Endothelial cell (in vitro differentiated cells): Measurements from ENCODE around the gene BTG2. TPM values are rescaled to one million over a fixed set of nuclear protein-coding genes. Genes with fewer than 3 reads are reported as not detected.

Experiments
- DNase-seq: peaks from one replicate; pipeline ENCODE4 v3.0.0; 2021; ENCODE audit warnings: low spot score
- H3K27ac Mint-ChIP-seq: one replicate; pipeline ENCODE4 v1.8.0; 2021; ENCODE audit warnings: mixed read lengths, inconsistent platforms; ENCODE audit not compliant: unreplicated experiment
- H3K27me3 Mint-ChIP-seq: one replicate; pipeline ENCODE4 v1.8.0; 2021; ENCODE audit warnings: mild to moderate bottlenecking, moderate library complexity, mixed read lengths, inconsistent platforms; ENCODE audit not compliant: unreplicated experiment
- H3K36me3 Mint-ChIP-seq: one replicate; pipeline ENCODE4 v1.8.0; 2021; ENCODE audit warnings: mild to moderate bottlenecking, low read depth, mixed read lengths, inconsistent platforms; ENCODE audit not compliant: unreplicated experiment
- H3K4me1 Mint-ChIP-seq: one replicate; pipeline ENCODE4 v1.8.0; 2021; ENCODE audit warnings: mild to moderate bottlenecking, mixed read lengths, inconsistent platforms; ENCODE audit not compliant: unreplicated experiment
- H3K4me3 Mint-ChIP-seq: one replicate; pipeline ENCODE4 v1.8.0; 2021; ENCODE audit warnings: mild to moderate bottlenecking, mixed read lengths, inconsistent platforms; ENCODE audit not compliant: unreplicated experiment
- H3K9me3 Mint-ChIP-seq: one replicate; pipeline ENCODE4 v1.8.0; 2021; ENCODE audit warnings: mixed read lengths, inconsistent platforms; ENCODE audit not compliant: unreplicated experiment
- total RNA-seq: library from RNA; stranded (reverse); fragmentation: NEBNext Ultra II Directional; extraction: Animal tissue kit (Norgen Biotek cat#: 25700); gene quantifications from one replicate; pipeline ENCODE4 v1.2.1, GENCODE V29; 2021; ENCODE audit not compliant: unreplicated experiment
- TF ChIP-seq, protein P1 (sequence below): fragments of 200-600 bp; sonication (generic); IDR thresholded peaks from one replicate; pipeline ENCODE4 v1.5.0; 2021; ENCODE audit warnings: antibody characterized with exemption; ENCODE audit not compliant: unreplicated experiment

The BTG2 gene
- total RNA-seq, 1 donor from 2014 or later: 80.0 TPM

- no peaks in the 10 kb centered on the region for H3K9me3 Mint-ChIP-seq
- H3K27me3 Mint-ChIP-seq: peaks cover 1% of the 10 kb centered on the region
- TF ChIP-seq, protein P1, sequence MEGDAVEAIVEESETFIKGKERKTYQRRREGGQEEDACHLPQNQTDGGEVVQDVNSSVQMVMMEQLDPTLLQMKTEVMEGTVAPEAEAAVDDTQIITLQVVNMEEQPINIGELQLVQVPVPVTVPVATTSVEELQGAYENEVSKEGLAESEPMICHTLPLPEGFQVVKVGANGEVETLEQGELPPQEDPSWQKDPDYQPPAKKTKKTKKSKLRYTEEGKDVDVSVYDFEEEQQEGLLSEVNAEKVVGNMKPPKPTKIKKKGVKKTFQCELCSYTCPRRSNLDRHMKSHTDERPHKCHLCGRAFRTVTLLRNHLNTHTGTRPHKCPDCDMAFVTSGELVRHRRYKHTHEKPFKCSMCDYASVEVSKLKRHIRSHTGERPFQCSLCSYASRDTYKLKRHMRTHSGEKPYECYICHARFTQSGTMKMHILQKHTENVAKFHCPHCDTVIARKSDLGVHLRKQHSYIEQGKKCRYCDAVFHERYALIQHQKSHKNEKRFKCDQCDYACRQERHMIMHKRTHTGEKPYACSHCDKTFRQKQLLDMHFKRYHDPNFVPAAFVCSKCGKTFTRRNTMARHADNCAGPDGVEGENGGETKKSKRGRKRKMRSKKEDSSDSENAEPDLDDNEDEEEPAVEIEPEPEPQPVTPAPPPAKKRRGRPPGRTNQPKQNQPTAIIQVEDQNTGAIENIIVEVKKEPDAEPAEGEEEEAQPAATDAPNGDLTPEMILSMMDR: peak; percentile 74
- no peaks in the 10 kb centered on the region for H3K36me3 Mint-ChIP-seq
- no peak overlapping the region for H3K4me3 Mint-ChIP-seq
- DNase-seq: peak; percentile 52
- no peak overlapping the region for H3K27ac Mint-ChIP-seq
- peaks cover 19% of the 10 kb centered on the region for H3K4me1 Mint-ChIP-seq
Observed at GRCh38 chr1:203338335-203339036, 33.2 kb downstream of the BTG2 start.

DNA sequence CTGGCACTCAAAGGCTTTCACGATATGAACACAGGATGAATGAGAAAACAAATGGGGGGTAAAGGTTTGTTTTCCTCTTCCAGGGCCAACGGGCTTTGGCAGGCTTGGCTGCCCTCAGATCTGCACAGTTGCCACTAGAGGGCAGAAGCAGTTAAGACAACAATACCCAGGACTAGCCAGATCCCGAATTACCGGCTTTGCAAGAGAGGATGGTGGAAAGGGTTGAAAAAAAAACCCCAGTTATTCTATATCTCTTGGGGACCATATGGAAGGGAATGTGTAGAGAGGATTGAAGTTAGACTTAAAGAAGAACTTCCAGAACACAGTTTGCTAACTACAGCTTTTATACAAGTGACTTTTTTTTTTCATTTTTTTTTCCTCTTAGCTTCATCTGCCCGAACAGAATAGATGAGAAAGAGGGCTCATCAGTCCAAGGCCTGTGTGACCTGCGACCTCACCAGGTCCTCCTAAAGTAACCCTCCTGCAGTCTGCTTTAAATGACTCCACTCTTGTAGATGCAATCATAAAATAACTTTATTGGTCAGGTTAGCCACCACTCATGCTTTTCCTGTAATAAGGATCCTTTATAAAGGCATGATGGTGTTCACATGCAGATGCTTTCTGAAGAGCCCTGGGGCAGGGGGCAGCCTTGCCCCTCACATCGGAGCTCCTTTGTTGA lies 34.9 kb downstream of the BTG2 start:
- TF ChIP-seq, protein P1: peak; percentile 73
- Mint-ChIP-seq H3K4me1 (peaks cover 19% of the 10 kb centered on the region), H3K27me3 (peaks cover 1% of the 10 kb centered on the region), H3K27ac (no peak overlapping the region), H3K4me3 (no peak overlapping the region), H3K36me3 (no peaks in the 10 kb centered on the region), H3K9me3 (no peaks in the 10 kb centered on the region)
- DNase-seq: peak; percentile 73

- H3K27me3 Mint-ChIP-seq: peaks cover 2% of the 10 kb centered on the region
Observed at GRCh38 chr1:203342192-203342940, 37.0 kb downstream of the BTG2 start.

DNA sequence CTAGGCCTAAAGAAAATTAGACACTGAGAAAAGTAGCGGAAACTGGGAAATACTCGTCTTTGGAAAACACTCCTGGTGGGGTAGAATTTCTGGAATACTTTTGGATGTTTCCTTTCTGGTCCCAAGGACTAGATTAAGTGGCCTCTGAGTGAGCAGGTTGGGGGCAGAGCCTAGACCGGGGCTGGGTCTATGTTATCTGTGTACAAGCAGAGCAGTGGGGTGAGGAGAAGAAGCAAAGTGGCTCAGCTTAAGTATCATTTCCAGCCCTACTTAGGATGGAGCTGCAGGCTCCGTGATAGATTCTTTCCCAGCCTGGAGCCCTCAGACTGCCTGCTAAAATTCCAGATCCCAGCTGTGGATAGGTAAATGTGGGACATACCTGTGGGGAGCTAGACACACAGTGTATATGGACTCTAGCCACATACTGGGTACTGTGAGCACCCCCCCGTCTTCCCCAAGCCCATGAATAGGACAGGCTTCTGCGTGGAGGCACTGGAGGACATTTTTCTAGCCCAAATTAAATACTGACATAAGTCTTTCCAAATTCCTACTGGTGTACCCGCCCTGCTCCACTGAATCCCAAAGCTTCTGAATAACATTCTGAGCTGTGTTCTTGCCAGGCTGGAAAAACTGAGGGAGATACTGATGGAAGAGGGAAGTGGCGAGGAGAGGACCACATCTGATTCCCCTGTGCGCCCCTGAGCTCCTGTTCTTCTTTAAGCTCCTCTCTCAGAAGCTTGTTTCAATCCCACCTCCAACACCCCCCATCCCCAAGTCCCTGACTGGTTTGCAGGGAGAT lies 38.8 kb downstream of the BTG2 start:
- no peaks in the 10 kb centered on the region for H3K9me3 Mint-ChIP-seq
- peaks cover 23% of the 10 kb centered on the region for H3K4me1 Mint-ChIP-seq
- no peaks in the 10 kb centered on the region for H3K36me3 Mint-ChIP-seq
- no peak overlapping the region for H3K27ac Mint-ChIP-seq
- no peak overlapping the region for H3K4me3 Mint-ChIP-seq
- TF ChIP-seq, protein P1: no peak
- peaks cover 5% of the 10 kb centered on the region for H3K27me3 Mint-ChIP-seq
- no peak for DNase-seq

More at GRCh38 chr1:203342192-203342940, 37.0 kb downstream of the BTG2 start:
- Mint-ChIP-seq H3K4me1 (peaks cover 26% of the 10 kb centered on the region), H3K9me3 (no peaks in the 10 kb centered on the region), H3K27ac (no peak overlapping the region), H3K4me3 (no peak overlapping the region), H3K36me3 (no peaks in the 10 kb centered on the region)
- peak; percentile 69 for DNase-seq
- TF ChIP-seq, protein P1: peak; percentile 77
